Right lung (tissue), 5 donors: Measurements from ENCODE around the gene NFYA. TPM values are rescaled to one million over a fixed set of nuclear protein-coding genes. Genes with fewer than 3 reads are reported as not detected.

ENCODE experiments used
- DNase-seq, 2 donors: peaks; one replicate each; pipeline ENCODE4 v3.0.0-alpha.2; 2013
- polyA plus RNA-seq, 5 donors: library from polyadenylated mRNA; unstranded; fragments of 120-200 nt; gene quantifications; one replicate each; pipeline versions ENCODE4 v1.2.1 to v1.2.3, GENCODE V29; 2013; ENCODE audit warnings: inconsistent platforms in 1 of 5, low replicate concordance in 1 of 5; ENCODE audit not compliant: insufficient read length in 5 of 5, insufficient read depth in 1 of 5

NFYA gene
- polyA plus RNA-seq, 5 donors, result 44.0 to 65.2 (median 52.6) TPM

GRCh38 chr6:41043151-41043550, 29.6 kb upstream of the NFYA start:
- DNase-seq, result no peak

- no peak for DNase-seq
These were observed 27.1 kb upstream of the NFYA start for GRCh38 chr6:41045664-41046063.

- no peak for DNase-seq
These were observed 26.7 kb upstream of the NFYA start for GRCh38 chr6:41046084-41046483.

- DNase-seq, result no peak
These were observed 25.5 kb upstream of the NFYA start for GRCh38 chr6:41047306-41047705.

- no peak for DNase-seq
These were observed 24.7 kb upstream of the NFYA start for GRCh38 chr6:41047745-41048732.

GRCh38 chr6:41049521-41049920, 23.3 kb upstream of the NFYA start:
- DNase-seq, result no peak

- DNase-seq, result no peak
These were observed 22.8 kb upstream of the NFYA start for GRCh38 chr6:41049955-41050354.

- DNase-seq, result no peak
These were observed 22.2 kb upstream of the NFYA start for GRCh38 chr6:41050536-41050935.

- no peak for DNase-seq
These were observed 20.9 kb upstream of the NFYA start for GRCh38 chr6:41051873-41052272.

GRCh38 chr6:41053041-41053440, 19.7 kb upstream of the NFYA start, which contains the start of gene APOBEC2:
APOBEC2 (plus strand) TSS chr6:41053202; CDS start chr6:41053348, 146 bp downstream.
- DNase-seq, result peak in 1 of 2 donors; percentile 26

- DNase-seq, result no peak
These were observed 18.3 kb upstream of the NFYA start for GRCh38 chr6:41054511-41054910.

GRCh38 chr6:41055149-41055548, 17.6 kb upstream of the NFYA start:
- no peak for DNase-seq

- no peak for DNase-seq
These were observed 15.8 kb upstream of the NFYA start for GRCh38 chr6:41056768-41057490.

GRCh38 chr6:41058783-41059181, 14.0 kb upstream of the NFYA start:
- no peak for DNase-seq

GRCh38 chr6:41059556-41059955, 13.2 kb upstream of the NFYA start:
- DNase-seq, result no peak

- DNase-seq, result no peak
These were observed 11.5 kb upstream of the NFYA start for GRCh38 chr6:41061196-41061726.

- DNase-seq, result no peak
These were observed 10.7 kb upstream of the NFYA start for GRCh38 chr6:41062056-41062455.

- no peak for DNase-seq
These were observed 8.9 kb upstream of the NFYA start for GRCh38 chr6:41063884-41064285.

- DNase-seq, result no peak
These were observed 7.9 kb upstream of the NFYA start for GRCh38 chr6:41064841-41065240.

GRCh38 chr6:41065550-41066026, 7.2 kb upstream of the NFYA start:
- no peak for DNase-seq

- DNase-seq, result peak; percentile 54 to 79
These were observed 5.9 kb upstream of the NFYA start for GRCh38 chr6:41066867-41067304.

GRCh38 chr6:41071501-41071922, 1.3 kb upstream of the NFYA start:
- no peak for DNase-seq
